Skeletal muscle satellite cell (primary cell): ENCODE measurements around the gene TRAPPC8.
"Not testable (repeated sequence)": the region's sequence is repeated elsewhere in the genome, so short reads cannot be mapped to it uniquely, and the experiment has no call there.

Experiments
- H3K27me3 ChIP-seq: 2 replicates; pipeline ENCODE4 v1.7.0; 2013; ENCODE audit warnings: low read length; ENCODE audit not compliant: control insufficient read depth, insufficient read depth
- H3K36me3 ChIP-seq: 2 replicates; pipeline ENCODE4 v1.7.0; 2013; ENCODE audit warnings: mild to moderate bottlenecking, control low read depth, low read length; ENCODE audit not compliant: insufficient read depth
- H3K4me1 ChIP-seq: 2 replicates; pipeline ENCODE4 v1.7.0; 2013; ENCODE audit warnings: low read length; ENCODE audit not compliant: control insufficient read depth, insufficient read depth
- H3K4me2 ChIP-seq: 2 replicates; pipeline ENCODE4 v1.7.0; 2013; ENCODE audit warnings: mild to moderate bottlenecking, low read length
- H3K4me3 ChIP-seq: 2 replicates; pipeline ENCODE4 v1.7.0; 2013; ENCODE audit warnings: low read length
- H3K9ac ChIP-seq: 2 replicates; pipeline ENCODE4 v1.7.0; 2013; ENCODE audit warnings: mild to moderate bottlenecking, low read depth, low read length, moderate library complexity
- H3K9me3 ChIP-seq: replicated peaks from 2 replicates; pipeline ENCODE4 v1.7.0; 2013; ENCODE audit warnings: mild to moderate bottlenecking, control low read depth, low read length

Gene TRAPPC8

GRCh38 chr18:31965316-31965970, 22.5 kb upstream of the TRAPPC8 start:
- Histone ChIP-seq H3K4me3 (no peak overlapping the region), H3K4me2 (no peak overlapping the region)

GRCh38 chr18:31957728-31958127, 14.8 kb upstream of the TRAPPC8 start:
- H3K9ac ChIP-seq = no peak overlapping the region
- no peaks in the 10 kb centered on the region for H3K9me3 ChIP-seq
- H3K4me1 ChIP-seq = no peaks in the 10 kb centered on the region
- H3K36me3 ChIP-seq = no peaks in the 10 kb centered on the region
- H3K4me3 ChIP-seq = no peak overlapping the region
- no peak overlapping the region for H3K4me2 ChIP-seq
- H3K27me3 ChIP-seq = no peaks in the 10 kb centered on the region

More at GRCh38 chr18:31965316-31965970, 22.5 kb upstream of the TRAPPC8 start:
- no peaks in the 10 kb centered on the region for H3K4me1 ChIP-seq
- H3K36me3 ChIP-seq = no peaks in the 10 kb centered on the region
- H3K9me3 ChIP-seq = no peaks in the 10 kb centered on the region
- H3K9ac ChIP-seq = no peak overlapping the region
- H3K27me3 ChIP-seq = peaks cover 2% of the 10 kb centered on the region

- Histone ChIP-seq H3K36me3 (no peaks in the 10 kb centered on the region), H3K9ac (no peak overlapping the region), H3K4me3 (no peak overlapping the region), H3K9me3 (no peaks in the 10 kb centered on the region), H3K4me1 (no peaks in the 10 kb centered on the region), H3K27me3 (no peaks in the 10 kb centered on the region), H3K4me2 (no peak overlapping the region)
These were observed 11.4 kb upstream of the TRAPPC8 start for GRCh38 chr18:31954349-31954748.

GRCh38 chr18:31953699-31954098, 10.8 kb upstream of the TRAPPC8 start:
- not testable (repeated sequence) for H3K27me3 ChIP-seq, H3K4me2 ChIP-seq, H3K9me3 ChIP-seq, H3K4me1 ChIP-seq, H3K36me3 ChIP-seq, H3K4me3 ChIP-seq, H3K9ac ChIP-seq

GRCh38 chr18:31952223-31952622, 9.3 kb upstream of the TRAPPC8 start:
- H3K27me3 ChIP-seq = no peaks in the 10 kb centered on the region
- H3K9ac ChIP-seq = no peak overlapping the region
- no peak overlapping the region for H3K4me3 ChIP-seq
- H3K4me2 ChIP-seq = no peak overlapping the region
- H3K9me3 ChIP-seq = no peaks in the 10 kb centered on the region
- no peaks in the 10 kb centered on the region for H3K4me1 ChIP-seq
- no peaks in the 10 kb centered on the region for H3K36me3 ChIP-seq

GRCh38 chr18:31950583-31950982, 7.7 kb upstream of the TRAPPC8 start:
- Histone ChIP-seq H3K36me3 (no peaks in the 10 kb centered on the region), H3K4me1 (no peaks in the 10 kb centered on the region), H3K27me3 (no peaks in the 10 kb centered on the region), H3K9ac (no peak overlapping the region), H3K9me3 (no peaks in the 10 kb centered on the region), H3K4me2 (no peak overlapping the region), H3K4me3 (no peak overlapping the region)

GRCh38 chr18:31948349-31948748, 5.4 kb upstream of the TRAPPC8 start:
- H3K9me3 ChIP-seq, H3K4me2 ChIP-seq, H3K4me3 ChIP-seq, H3K27me3 ChIP-seq, H3K9ac ChIP-seq, H3K36me3 ChIP-seq, H3K4me1 ChIP-seq: not testable (repeated sequence)

GRCh38 chr18:31946305-31947046, 3.5 kb upstream of the TRAPPC8 start:
- H3K27me3 ChIP-seq = no peaks in the 10 kb centered on the region
- H3K9ac ChIP-seq = no peak overlapping the region
- no peaks in the 10 kb centered on the region for H3K36me3 ChIP-seq
- H3K4me1 ChIP-seq = peaks cover 7% of the 10 kb centered on the region
- no peak overlapping the region for H3K4me3 ChIP-seq
- no peaks in the 10 kb centered on the region for H3K9me3 ChIP-seq
- no peak overlapping the region for H3K4me2 ChIP-seq

- peak overlapping the region; percentile 88 for H3K4me3 ChIP-seq
- H3K4me2 ChIP-seq = peak overlapping the region; percentile 93
- peaks cover 7% of the 10 kb centered on the region for H3K4me1 ChIP-seq
- no peaks in the 10 kb centered on the region for H3K27me3 ChIP-seq
- H3K36me3 ChIP-seq = no peaks in the 10 kb centered on the region
- no peaks in the 10 kb centered on the region for H3K9me3 ChIP-seq
- H3K9ac ChIP-seq = peak overlapping the region; percentile 70
These were observed 1.2 kb upstream of the TRAPPC8 start for GRCh38 chr18:31943878-31944816.

GRCh38 chr18:31942291-31942998, 483 bp downstream of the TRAPPC8 start:
- Histone ChIP-seq H3K9me3 (no peaks in the 10 kb centered on the region), H3K36me3 (no peaks in the 10 kb centered on the region), H3K4me1 (peaks cover 7% of the 10 kb centered on the region), H3K9ac (peak overlapping the region; percentile 98), H3K4me3 (peak overlapping the region; percentile 88), H3K4me2 (peak overlapping the region; percentile 81), H3K27me3 (no peaks in the 10 kb centered on the region)
